ENCODE data around the gene TOP3B.

The TOP3B gene

GRCh38 chr22:21991774-21992173, 9.2 kb upstream of the TOP3B start:
- Histone ChIP-seq H2AFZ (ENCODE audit: low read depth, low read length, severe bottlenecking) (no peak overlapping the region), H3F3A (ENCODE audit: insufficient read depth) (no peaks in the 10 kb centered on the region; the same call in 1 of the 2 replicates), H3K4me2 (ENCODE audit: low read depth, low read length, poor library complexity, severe bottlenecking) (no peak overlapping the region), H3K4me3 (ENCODE audit: insufficient read depth, low read length, poor library complexity, severe bottlenecking) (no peak overlapping the region), H4K20me1 (ENCODE audit: low read depth, low read length) (no peaks in the 10 kb centered on the region), H3K9me3 (ENCODE audit: insufficient read depth, low read length) (no peaks in the 10 kb centered on the region), H3K9me2 (replicated peaks; ENCODE audit: insufficient read depth, low read length) (no peaks in the 10 kb centered on the region), H3K36me3 (ENCODE audit: low read length) (no peaks in the 10 kb centered on the region), H3K79me2 (ENCODE audit: insufficient read depth, low read length) (no peaks in the 10 kb centered on the region), H3K9ac (ENCODE audit: low read length) (no peak overlapping the region), H3K27ac (ENCODE audit: low read depth, low read length) (no peak overlapping the region), H3K27me3 (ENCODE audit: low read length) (no peaks in the 10 kb centered on the region)
- TF ChIP-seq, protein P1, sequence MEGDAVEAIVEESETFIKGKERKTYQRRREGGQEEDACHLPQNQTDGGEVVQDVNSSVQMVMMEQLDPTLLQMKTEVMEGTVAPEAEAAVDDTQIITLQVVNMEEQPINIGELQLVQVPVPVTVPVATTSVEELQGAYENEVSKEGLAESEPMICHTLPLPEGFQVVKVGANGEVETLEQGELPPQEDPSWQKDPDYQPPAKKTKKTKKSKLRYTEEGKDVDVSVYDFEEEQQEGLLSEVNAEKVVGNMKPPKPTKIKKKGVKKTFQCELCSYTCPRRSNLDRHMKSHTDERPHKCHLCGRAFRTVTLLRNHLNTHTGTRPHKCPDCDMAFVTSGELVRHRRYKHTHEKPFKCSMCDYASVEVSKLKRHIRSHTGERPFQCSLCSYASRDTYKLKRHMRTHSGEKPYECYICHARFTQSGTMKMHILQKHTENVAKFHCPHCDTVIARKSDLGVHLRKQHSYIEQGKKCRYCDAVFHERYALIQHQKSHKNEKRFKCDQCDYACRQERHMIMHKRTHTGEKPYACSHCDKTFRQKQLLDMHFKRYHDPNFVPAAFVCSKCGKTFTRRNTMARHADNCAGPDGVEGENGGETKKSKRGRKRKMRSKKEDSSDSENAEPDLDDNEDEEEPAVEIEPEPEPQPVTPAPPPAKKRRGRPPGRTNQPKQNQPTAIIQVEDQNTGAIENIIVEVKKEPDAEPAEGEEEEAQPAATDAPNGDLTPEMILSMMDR (IDR thresholded peaks at IDR 0.05; ENCODE audit: insufficient read depth, low read length, poor library complexity, severe bottlenecking) = no peak
- TF ChIP-seq EZH2phosphoT487 (conservative IDR thresholded peaks at IDR 0.05; ENCODE audit: low read length) = no peak

GRCh38 chr22:21991304-21991596, 8.7 kb upstream of the TOP3B start:
- H2AFZ ChIP-seq (ENCODE audit: low read depth, low read length, severe bottlenecking) = no peak overlapping the region
- no peaks in the 10 kb centered on the region for H3K9me2 ChIP-seq (replicated peaks; ENCODE audit: insufficient read depth, low read length)
- no peak overlapping the region for H3K9ac ChIP-seq (ENCODE audit: low read length)
- no peaks in the 10 kb centered on the region for H3K27me3 ChIP-seq (ENCODE audit: low read length)
- no peaks in the 10 kb centered on the region; the same call in 1 of the 2 replicates for H3F3A ChIP-seq (ENCODE audit: insufficient read depth)
- H3K79me2 ChIP-seq (ENCODE audit: insufficient read depth, low read length) = no peaks in the 10 kb centered on the region
- H3K4me2 ChIP-seq (ENCODE audit: low read depth, low read length, poor library complexity, severe bottlenecking) = no peak overlapping the region
- no peak for TF ChIP-seq EZH2phosphoT487 (conservative IDR thresholded peaks at IDR 0.05; ENCODE audit: low read length)
- TF ChIP-seq, protein P1 (IDR thresholded peaks at IDR 0.05; ENCODE audit: insufficient read depth, low read length, poor library complexity, severe bottlenecking) = no peak
- no peak overlapping the region for H3K4me3 ChIP-seq (ENCODE audit: insufficient read depth, low read length, poor library complexity, severe bottlenecking)
- no peaks in the 10 kb centered on the region for H4K20me1 ChIP-seq (ENCODE audit: low read depth, low read length)
- no peaks in the 10 kb centered on the region for H3K9me3 ChIP-seq (ENCODE audit: insufficient read depth, low read length)
- no peaks in the 10 kb centered on the region for H3K36me3 ChIP-seq (ENCODE audit: low read length)
- no peak overlapping the region for H3K27ac ChIP-seq (ENCODE audit: low read depth, low read length)

DNA sequence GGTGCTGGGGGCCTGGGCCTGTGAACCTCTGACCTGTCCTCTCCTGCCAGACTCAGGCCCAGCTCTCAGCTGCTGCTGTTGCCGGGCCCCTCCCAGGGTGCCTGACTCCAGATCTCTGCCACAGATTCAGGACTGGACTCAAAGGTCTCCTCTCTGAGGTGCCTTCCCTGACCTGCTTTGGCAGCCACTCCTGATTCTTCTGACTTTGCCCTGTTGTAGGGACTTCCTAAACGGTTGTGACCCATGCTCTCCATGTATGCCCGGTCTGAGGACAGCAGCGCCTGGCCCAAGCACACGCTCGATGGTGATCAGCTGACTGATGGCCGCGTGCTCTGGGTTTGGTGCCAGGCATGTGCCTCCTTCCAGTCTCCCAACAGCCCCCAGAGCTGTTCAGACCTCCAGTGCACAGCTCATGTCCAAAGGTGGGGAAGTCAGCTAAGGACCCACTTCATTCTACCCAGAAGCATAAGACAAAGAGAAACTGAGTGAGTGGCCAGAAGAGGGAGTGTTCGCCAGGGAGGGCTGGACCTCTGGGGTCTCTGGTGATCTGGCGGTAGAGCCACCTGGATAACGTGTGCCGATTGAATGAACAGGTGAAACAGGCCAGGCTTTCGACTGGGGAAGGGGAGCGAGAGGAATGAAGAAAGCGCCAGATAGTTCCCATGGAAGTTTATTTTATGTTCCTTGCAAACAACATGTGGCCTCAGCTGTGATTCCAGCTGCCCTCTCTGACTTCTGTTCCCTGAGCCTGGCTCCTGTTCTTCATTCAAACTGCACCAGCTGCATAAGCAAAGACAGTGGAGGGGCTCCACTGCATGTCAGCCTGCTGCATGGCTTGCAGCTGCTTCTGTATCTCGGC, 8.1 kb upstream of the TOP3B start:
- TF ChIP-seq, protein P1 (IDR thresholded peaks at IDR 0.05; ENCODE audit: insufficient read depth, low read length, poor library complexity, severe bottlenecking) = no peak
- no peak for TF ChIP-seq EZH2phosphoT487 (conservative IDR thresholded peaks at IDR 0.05; ENCODE audit: low read length)
- no peak overlapping the region for H3K4me3 ChIP-seq (ENCODE audit: insufficient read depth, low read length, poor library complexity, severe bottlenecking)
- H2AFZ ChIP-seq (ENCODE audit: low read depth, low read length, severe bottlenecking) = no peak overlapping the region

More for the DNA sequence above, 8.1 kb upstream of the TOP3B start:
- Histone ChIP-seq H3K9ac (ENCODE audit: low read length) (no peak overlapping the region), H4K20me1 (ENCODE audit: low read depth, low read length) (no peaks in the 10 kb centered on the region), H3F3A (ENCODE audit: insufficient read depth) (no peaks in the 10 kb centered on the region; the same call in 1 of the 2 replicates), H3K9me3 (ENCODE audit: insufficient read depth, low read length) (no peaks in the 10 kb centered on the region), H3K79me2 (ENCODE audit: insufficient read depth, low read length) (no peaks in the 10 kb centered on the region), H3K27me3 (ENCODE audit: low read length) (no peaks in the 10 kb centered on the region), H3K9me2 (replicated peaks; ENCODE audit: insufficient read depth, low read length) (no peaks in the 10 kb centered on the region), H3K4me2 (ENCODE audit: low read depth, low read length, poor library complexity, severe bottlenecking) (no peak overlapping the region), H3K27ac (ENCODE audit: low read depth, low read length) (no peak overlapping the region), H3K36me3 (ENCODE audit: low read length) (no peaks in the 10 kb centered on the region)

Data from SU-DHL-6 (cell line).